ENCODE data around the gene ST8SIA1.

GRCh38 chr12:22340143-22340542 lies 5.6 kb upstream of the ST8SIA1 start:
- no peak for TF ChIP-seq POLR2A (IDR thresholded peaks at IDR 0.05)
- no peak for TF ChIP-seq CTCF (IDR thresholded peaks at IDR 0.05)

Measured in ovary (tissue), 3 donors.